HG03095 (cell line): ENCODE measurements around the gene CDC7.
"Not testable (repeated sequence)": the region's sequence is repeated elsewhere in the genome, so short reads cannot be mapped to it uniquely, and the experiment has no call there.

Experiments
- ATAC-seq: cut with Tn5 transposase; IDR thresholded peaks from one replicate; pipeline ENCODE4 v1.9.1; 2021; ENCODE audit warnings: moderate library complexity; ENCODE audit not compliant: unreplicated experiment

Gene CDC7

DNA sequence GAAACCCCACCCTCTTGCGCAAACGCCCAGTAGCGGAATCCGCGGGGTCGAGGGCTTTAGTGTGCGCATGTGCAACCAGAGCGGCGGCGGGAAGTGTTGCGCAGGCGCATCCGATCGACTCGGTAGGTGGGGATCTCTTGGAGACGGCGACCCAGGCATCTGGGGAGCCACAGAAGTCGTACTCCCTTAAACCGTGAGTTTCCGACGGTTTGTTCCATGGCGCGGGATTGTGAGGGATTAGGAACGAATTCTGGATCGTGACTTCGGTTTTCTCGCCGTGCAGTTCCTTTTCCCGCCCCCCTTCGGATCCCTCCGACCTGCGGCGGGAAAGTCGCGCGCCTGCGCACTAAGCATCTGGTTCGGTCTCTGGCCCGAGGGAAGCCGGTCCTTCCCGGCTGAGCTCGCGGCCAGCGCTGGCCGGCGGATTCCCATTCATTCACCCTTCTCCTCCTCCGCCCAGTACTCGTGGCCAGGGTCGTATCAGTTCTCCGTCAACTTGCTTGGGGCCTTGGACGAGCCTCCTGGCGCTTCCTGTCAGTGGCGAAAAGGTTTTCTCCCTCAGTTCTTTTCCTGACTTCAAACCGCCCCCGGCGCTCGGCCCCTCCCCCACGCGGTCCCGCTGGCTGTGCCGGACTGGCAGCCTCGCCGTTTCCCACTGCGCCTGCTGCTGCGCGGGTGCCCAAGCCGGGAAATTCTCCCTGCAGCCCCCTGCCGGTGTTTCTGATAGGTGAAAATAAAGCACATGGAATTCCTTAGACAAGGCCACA lies at the start of gene CDC7:
Gene CDC7, plus strand, starts transcription at position 96 of the 767 bp plus-strand sequence. CDS start 866 bp downstream, outside the sequence.
- ATAC-seq, result peak; percentile 62

DNA sequence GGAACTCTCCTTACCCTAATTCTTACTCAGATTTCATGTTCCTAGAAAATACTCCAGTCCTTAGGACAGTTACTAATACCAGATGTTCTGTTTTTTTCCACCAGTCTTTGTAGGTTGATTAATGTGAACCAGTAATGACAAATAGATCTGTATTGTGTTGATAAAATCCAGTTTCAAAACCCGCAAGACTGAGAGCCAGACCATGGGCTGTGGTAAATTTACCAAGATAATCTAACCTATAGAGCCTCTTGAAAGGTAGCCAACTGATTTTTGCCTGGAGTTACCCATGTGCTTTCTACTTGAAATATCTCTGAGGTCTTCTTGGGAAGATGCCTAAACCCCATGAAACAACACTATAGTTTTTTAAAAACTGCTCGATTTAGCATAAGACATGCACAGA lies 46.5 kb upstream of the CDC7 start:
- no peak for ATAC-seq

DNA sequence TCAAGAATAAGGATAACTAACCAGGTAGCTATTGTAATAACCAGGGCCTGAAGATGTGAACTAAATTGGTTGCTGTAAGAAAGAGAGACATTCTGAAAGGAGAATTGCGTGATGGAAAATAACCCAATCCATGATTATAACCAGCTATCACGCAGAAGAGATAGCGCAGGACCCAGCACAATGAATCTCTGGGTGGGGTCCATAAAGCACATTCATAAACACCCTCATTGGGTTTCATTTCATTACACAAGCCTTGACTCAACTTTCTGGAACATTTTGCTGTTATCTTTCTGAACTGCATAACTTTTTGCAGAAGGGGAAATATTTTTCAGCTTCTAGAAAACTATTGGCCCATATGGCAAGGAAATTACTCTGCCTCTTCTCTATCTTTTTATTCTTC lies 45.3 kb upstream of the CDC7 start:
- ATAC-seq, result no peak

DNA sequence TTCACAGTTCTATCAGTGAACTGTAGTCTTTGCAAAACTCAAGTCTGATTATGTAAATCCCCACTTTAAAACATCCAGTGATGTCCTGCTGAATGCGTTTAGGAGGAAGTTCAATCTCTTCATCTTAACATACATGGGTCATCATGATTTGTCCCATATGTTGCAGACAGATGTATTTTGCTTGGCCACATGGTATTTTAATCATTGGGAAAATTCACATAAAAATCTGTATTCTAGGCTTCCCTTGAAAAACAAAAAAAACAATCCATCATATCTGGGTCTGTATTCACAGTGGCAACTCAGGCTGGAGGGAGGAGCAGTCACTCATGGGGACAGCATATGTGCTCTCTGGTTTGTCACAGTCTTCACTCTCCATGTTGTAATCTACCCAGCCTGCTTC lies 44.8 kb upstream of the CDC7 start:
- ATAC-seq, result no peak

DNA sequence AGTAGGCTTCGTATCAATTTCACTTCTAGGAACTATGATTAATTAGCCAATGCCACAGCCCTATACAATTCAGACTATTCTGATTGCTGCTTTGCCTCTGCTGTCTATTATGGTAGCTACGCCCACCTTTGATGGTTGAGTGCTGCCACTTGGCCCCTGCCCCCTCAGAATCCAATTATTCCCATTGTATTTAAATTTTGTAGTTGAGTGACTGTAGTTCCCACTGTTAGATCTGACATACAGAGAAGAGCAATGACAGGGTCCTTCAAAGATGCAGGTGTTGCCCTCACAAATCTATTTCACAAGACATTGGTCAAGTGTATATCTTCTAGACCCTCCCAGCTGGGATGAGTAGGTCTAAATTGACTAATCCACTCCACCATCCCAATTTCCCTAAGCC lies 35.3 kb upstream of the CDC7 start:
- not testable (repeated sequence) for ATAC-seq

DNA sequence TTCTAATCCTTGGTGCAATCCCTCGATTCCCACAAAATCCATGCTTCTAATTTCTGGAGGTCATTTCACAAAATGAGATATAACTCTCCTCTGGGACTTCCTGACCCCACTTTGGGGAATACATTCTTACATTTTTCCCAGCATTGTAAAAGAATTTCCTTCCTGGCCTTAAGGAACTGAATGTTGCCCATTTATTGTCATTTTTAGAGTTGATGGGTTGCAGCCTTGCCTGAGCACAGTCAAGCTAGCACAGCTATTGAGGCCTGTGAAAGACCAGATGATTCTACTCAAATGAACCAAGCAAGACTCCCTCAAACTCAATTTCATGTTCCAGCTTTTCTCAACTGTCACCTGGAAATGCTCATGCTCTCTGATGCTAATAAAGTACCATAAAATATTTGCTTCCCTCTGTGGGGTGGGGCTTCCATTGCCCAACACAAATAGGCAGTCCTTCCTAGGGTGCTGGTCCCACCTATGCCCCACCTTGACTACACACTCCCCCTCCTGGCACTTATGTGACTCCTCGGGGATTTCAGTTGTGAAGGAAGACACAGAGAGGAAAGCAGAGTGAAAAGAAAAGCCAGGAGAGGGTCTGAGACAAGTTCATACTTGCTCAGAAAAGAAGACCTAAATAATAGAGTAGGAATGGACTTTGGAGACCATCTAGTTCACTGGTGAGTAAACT lies 24.0 kb upstream of the CDC7 start:
- no peak for ATAC-seq

DNA sequence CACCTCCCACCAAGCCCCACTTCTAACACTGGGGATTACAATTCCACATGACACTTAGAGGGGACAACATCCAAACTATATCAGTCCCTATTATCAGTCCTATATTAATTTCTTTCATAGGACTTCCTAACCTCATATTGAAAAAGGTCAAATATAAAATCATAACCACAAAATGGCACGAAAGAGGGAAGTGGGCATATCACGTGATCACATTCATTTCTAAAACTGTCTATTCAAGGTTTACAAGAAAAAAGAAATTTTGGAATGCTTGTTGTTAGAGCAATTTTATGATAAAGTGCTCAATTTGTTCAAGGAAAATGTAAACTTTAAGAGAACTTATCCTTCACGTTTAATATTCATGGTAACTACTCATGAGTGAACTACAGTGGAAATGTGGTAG lies 13.2 kb upstream of the CDC7 start:
- ATAC-seq, result no peak

DNA sequence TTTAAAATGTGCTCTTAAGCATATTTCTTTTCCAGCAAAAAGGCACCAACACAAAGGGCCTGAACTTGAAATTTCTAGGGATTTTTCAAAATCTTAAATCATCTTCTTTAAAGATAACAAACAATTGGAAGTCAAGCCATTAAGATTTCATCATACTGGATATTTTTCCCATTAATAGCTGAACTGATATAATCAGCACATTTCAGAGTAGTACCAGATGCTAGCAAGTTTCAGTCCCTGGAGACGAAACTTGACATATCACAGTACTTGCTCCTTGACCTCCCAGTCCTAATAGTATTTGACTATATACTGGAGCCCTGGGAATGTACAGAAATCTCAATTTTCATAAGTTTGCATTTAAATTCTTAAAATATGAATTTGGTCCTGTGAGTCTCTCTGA lies 10.2 kb upstream of the CDC7 start:
- ATAC-seq, result no peak

DNA sequence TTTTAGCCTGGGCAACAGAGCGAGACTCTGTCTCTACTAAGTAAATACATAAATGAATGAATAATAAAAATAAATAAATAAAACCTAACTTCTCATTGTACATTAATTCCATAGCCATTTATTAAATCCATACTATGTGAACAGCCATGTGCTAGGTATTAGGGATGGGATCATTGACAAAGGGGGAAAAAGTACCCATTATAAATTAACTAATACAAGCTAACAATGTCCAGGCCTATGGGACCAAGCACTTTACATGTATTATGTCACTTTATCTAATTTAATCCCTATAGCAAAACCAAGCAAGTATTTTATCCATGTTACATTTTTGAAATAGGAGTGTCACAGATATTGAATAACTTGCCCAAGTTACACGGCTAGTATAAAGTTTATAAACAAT lies 2.6 kb upstream of the CDC7 start:
- no peak for ATAC-seq

DNA sequence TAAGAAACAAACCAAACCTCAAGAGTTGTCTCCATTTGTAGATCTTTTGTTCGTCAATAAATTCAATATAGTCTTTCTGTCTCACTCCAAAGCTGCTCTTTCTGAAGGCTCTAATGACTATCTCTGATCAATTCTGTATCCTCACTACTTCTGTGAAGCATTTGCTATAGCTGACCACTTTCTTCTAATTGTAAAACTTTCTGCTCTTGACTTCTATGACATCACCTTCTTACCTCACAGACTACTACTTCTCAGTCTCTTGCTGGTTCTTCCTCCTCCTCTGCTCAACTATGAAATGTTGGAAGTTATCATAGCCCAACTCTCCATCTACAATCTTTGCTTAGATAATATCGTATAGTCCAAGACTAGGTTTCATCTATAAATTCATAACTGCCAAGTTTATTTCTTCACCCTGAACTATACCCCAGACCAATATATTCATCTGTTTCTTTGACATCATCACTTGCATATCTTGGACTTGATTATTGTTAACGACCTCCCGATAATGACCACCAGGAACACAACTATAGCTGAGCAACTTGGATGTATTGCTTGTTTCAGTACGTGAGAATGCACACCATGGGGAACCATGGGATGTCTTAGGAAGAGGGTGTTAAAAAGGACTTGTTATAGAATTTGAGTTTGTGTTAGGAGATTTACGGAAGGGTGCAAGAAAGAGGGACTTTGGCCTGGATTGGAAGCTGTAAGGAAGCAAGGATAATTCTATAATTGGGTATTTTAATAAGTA lies 2.0 kb upstream of the CDC7 start:
- ATAC-seq, result no peak

DNA sequence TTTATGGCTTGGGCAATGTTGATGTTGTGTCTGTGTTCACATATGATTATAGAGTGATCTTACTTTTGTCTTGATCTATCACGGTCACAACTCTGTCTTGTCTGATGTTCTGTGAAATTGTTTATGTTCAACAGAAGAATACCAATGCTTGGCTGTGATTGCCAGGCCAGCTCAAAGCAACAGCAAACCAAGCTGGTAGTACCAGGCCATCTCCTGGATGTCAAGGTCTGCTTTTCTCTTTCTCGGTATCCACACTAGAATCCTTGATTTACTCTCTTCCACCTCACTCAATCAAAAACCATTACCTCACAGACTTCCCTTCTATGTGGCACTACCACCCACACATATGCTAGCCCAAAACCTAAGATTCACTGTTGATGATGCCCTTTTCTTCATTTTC lies 1.3 kb upstream of the CDC7 start:
- no peak for ATAC-seq

DNA sequence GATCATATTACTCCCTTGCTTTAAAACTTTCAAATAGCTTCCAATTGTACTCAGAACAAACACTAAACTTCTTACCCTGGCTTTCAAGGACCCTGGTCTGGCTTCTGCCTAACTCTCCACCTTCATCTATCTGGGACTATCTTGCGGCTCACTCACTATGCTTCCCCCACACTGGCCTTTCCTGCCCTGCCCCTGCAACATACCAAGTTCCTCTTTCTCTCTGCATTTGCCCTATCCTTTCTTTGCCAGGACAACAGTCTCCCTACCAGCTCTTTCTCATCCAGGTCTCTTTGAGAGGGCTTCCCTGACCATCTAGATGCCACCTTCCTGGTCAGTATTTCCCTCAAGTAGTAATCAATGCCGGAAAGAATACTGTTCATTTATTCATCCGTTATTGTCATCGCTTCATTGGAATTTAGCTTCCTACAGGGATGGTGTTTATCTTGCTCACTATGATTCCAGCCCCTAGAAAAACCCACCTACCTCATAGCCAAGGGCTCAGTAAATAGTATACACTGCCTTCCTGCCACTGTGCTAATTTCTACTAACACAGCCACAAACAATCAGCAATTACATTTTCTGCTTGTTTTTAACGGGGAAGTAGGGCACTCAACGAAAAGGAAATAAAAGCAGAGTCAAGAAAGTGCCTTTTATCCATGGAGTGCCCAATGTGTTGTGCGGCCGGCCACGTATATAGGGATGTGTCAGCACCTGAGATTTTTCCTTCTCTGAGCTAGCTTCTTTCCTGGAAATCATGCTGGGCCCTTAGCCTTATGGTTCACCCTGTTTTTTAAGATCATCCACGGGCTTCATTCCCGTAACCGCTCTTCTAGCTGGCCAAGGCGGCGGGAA lies 521 bp upstream of the CDC7 start:
- peak; percentile 3 for ATAC-seq

DNA sequence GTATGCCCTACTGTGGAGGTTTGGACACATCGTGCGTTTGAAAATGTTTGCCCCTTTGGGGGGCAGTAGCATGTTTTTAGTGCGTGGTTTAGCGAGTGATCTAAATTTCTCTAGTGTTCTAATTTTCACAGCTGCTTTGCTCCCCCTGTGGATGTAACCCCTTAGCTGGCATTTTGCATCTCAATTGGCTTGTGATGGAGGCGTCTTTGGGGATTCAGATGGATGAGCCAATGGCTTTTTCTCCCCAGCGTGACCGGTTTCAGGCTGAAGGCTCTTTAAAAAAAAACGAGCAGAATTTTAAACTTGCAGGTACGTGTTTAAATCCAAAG lies 836 bp downstream of the CDC7 start:
- peak; percentile 15 for ATAC-seq

DNA sequence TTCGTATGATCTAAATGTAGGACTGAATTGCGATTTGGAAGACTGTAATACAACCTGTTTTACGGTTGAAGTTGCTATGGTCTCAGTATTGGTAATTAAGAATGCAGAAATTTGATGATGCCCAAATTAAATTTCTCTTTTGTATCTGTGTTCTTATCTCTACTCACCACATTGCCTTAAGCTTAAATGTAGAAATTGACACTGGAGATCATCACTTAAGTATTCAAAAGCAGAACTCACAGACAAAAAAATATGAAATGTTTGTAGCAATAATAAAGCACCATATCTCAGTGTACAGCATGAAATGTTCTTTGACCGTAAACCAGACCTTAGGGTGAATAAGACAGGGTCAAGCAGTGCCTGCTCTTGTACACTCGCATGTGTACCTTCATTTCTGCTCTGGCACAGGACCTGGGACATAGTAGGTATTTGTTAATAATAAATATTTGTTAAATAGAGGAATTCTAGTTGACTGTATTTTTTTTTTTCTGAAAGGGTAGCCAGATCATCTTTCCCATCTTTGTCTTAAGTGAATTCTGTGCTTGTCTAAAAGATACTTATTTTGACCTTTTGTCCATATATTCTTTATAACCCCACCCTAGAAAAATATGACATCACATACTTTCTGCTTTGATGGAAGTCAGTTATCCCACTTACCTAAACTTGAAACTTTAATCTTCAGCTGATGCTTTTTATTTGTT lies 1.5 kb downstream of the CDC7 start:
- ATAC-seq, result no peak

DNA sequence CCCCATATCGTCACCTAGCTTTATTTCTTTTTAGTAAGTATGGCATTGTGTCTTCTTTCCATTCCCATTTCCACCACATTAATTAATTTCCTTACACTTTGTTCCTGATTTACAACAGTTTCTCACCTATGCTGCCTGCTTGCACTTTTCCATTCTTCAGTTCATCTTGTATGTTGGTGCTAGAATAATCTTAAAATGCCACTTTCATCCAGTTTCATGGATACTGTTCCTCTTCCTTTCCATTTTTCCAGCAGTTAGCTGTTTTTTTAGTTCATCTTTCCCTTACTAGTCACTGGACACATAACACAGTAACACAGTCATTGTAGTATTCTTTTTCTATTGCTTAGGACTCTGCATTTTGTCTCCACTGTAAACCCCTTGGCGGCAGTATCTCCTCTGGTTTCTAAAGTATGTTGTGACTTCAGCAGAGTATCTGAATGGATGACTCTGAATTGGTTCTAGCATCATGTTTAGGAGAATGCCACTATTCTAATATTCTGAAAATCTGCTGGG lies 2.1 kb downstream of the CDC7 start:
- ATAC-seq, result no peak

DNA sequence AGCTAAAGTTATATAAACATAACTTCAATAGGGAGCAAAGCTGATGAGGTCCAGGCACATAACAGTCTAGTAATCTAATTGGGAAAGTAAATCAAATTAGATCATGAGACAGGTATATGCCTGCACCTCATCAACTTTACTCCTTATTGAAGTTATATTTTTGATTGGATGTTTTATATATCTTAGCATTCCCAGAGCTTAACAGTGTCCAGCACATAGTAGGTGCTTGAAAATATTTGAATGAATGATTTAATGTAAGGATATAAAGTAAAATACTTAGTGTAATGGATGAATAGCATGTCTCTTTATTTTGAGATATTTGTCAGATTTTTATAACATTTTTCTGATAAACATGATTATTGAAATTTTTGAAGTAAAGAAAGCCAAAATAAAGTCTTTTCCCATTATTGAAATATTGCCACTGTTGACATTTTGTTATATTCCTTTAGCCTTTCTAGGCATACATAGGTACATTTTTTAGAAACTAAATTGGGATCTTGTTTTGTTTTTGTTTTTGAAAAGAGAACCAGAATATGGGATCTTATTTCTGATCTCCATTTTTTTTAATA lies 2.8 kb downstream of the CDC7 start:
- ATAC-seq, result no peak

DNA sequence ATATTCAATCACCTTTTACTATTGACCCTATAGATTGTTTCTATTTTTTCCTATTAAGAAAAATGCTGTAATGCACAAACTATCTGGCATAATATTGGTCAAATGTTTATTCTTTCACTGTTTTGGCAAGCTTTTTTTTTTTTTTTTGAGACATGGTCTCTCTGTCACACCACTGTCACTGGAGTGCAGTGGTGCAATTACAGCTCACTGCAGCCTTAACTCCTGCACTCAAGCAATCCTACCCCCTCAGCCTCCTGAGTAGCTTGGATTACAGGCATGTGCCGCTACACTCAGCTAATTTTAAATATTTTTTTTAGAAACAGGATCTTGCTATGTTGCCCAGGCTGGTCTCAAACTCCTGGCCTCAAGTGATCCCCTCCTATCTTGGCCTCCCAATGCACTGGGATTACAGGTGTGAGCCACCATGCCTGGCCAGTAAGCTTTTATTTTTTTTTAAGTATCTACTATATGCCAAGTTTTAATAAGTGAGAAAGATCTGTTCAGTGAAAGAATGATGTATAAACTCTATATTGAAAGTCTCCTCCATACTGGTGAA lies 3.4 kb downstream of the CDC7 start:
- ATAC-seq, result no peak

DNA sequence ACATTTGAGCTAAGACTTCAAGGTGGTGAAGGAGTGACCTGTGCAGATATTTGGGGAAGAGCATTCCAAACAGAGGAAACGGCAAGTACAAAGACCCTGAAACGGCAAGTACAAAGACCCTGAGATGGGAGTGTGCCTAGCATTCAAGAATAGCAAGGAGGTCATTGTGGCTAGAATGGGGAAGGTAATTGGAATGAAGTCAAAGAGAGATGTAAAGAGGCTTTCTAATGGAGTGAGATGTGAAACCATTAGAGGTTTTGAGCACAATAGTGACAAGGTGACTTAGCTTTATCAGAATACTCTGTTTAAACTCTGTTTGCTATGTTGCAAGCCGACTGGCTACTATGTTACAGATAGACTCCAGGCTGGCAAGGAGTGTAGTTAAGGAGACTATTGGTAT lies 4.4 kb downstream of the CDC7 start:
- ATAC-seq, result no peak

DNA sequence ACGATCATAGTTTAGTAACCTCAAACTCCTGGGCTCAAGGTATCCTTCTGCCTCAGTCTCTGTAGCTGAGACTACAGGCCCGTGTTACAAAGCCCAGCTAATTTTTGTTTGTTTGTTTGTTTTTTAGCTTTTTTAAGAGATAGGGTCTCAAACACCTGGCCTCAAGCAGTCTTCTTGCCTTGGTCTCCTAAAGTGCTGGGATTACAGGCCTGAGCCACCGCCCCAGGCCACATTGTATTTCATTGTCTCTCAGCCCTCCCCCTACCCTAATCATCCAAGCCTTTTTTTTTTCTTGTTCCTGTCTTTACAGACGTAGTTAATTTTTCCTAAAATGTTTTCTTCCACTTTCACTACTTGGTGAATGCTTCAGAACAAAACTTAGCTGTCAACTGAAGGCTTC lies 5.4 kb downstream of the CDC7 start:
- no peak for ATAC-seq

DNA sequence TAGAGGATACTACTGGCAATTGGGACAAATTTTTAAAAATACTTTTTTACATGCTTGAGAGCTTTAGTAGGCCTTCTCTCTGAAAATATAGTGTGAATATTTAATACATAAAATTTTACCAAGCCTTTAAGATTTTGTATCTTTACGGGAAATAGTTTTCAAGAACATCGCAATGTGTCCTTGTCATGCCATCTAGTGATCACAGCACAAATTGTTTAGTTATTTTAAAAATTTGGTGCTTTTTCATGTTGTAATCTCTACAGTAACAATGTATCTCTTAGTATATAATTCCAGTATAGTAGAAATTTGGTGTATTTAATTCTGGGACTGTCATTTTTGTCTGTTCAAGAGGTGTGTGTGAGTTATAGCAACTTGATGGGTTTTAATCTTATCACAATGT lies 6.7 kb downstream of the CDC7 start:
- ATAC-seq, result no peak
